ENCODE measurements around the gene CD99L2. TPM values are rescaled to one million over a fixed set of nuclear protein-coding genes. Genes with fewer than 3 reads are reported as not detected.

Gene CD99L2
- total RNA-seq, 1 donor from 2014 or later = 90.8 TPM

DNA sequence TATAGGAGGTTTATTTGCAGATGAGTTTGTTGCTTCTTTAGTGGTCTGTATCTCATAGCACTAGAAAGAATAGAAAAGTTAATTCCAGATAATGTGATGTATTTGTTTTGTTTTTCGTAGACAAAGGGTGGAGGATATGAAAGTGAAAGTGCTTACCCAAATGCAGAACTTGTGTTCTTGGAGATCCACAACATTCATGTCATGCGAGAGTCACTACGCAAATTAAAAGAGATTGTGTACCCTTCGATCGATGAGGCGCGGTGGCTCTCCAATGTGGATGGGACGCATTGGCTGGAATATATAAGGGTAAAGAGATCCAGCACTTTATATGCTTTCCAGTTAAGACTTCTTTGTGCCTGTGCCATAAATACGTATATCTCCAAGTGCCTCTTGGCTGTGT, 162.0 kb downstream of the CD99L2 start:
- DNase-seq (ENCODE audit: low spot score) = no peak
- intact Hi-C loops (cut with DNase I) = no loop called here

DNA sequence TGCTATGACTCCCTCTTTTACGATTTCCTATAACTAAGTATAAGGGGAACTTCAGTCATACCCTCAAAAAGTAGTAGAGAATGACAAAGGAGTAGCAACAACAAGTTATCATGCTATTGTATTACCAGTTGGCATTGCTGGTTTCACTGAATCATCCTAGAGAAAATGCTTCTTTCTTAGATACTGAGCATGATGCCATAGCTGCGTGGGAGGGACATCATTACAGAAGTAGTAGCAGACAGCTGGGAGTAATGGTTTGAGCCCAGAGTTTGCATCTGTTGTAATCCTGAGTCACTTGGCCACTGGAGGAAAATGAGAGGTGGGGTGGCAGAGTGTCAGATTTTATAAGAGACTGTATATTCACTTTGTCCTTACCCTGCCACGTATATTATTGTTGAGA, 166.7 kb downstream of the CD99L2 start:
- no peak for DNase-seq (ENCODE audit: low spot score)
- intact Hi-C loops (cut with DNase I) = no loop called here

DNA sequence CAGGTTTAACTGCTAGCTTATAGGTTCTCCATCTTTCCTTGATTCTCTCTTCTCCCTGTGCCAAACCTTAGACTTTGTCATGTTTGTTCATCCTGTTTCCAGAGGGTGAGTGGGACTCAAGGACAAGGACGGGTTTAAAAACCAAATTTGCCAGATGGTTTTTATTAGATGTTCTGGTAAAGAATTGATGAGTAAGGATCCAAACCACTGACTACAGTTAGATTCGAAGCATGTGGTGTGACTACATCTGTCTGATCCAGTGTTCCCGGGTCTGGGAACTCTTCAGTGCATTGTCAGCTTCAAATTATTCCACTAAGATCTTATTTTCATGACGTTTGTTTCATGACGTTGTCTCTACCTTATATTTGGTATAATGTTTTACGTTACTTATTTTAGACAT, 167.7 kb downstream of the CD99L2 start:
- DNase-seq (ENCODE audit: low spot score) = no peak

DNA sequence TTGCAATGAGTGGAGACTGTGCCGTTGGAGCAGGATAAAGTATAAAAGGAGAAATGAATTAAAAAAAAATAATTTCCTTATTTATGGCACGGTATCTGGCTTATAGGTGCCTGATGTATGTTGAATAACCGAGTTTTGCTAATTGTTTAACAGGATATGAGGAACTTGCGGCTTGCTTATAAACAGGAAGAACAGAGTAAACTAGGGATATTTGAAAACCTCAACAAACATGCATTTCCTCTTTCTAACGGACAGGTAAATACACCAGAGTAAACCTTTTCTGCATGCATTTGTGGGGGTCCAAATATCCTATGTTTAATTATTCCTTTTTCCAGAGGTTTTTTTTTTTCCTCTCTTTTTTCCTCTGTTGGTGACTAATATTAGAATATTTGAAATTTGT, 168.5 kb downstream of the CD99L2 start:
- intact Hi-C loops (cut with DNase I) = no loop called here
- no peak for DNase-seq (ENCODE audit: low spot score)

More for the DNA sequence above, 167.7 kb downstream of the CD99L2 start:
- intact Hi-C loops (cut with DNase I) = no loop called here

DNA sequence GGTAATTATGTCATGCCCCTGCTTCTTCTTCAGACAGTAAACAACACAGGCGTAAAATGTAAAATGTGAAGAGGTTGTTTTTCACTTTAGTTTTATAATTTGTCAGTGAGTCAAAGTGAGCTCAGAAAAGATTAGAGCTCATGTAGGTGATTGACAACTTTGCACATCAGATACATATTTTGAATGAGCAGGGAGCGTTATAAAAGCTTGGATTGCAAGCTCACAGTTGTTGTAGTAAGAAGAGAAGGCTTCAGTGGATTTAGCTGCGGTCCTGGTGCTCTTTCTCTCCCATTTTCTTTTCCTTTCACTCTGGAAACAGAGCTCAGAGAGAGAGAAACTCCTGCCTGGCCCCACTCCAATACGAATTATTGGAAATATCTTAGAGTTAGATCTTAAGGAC, 178.8 kb downstream of the CD99L2 start:
- intact Hi-C loops (cut with DNase I) = loop anchor here (10.0 kb wide), 1 partner anchor 765 kb away; no protein-coding TSS in a partner anchor
- no peak for DNase-seq (ENCODE audit: low spot score)

Other genes starting within 250 kb of the CD99L2 start
- 21.7 TPM for gene MTMR1, start 205.3 kb downstream of the CD99L2 start, total RNA-seq
- 8.9 TPM for gene HMGB3, start 84.7 kb upstream of the CD99L2 start, total RNA-seq

All from cardiac septum (tissue), 1 donor.